Measurements from ENCODE around the gene RNF133.
"Not testable (repeated sequence)": the region's sequence is repeated elsewhere in the genome, so short reads cannot be mapped to it uniquely, and the experiment has no call there.

Gene RNF133

GRCh38 chr7:122691569-122692235, 7.2 kb downstream of the RNF133 start:
- H3K27ac ChIP-seq = no peak overlapping the region

GRCh38 chr7:122689346-122690109, 9.4 kb downstream of the RNF133 start:
- no peak for DNase-seq (ENCODE audit: low read depth, low spot score)
- H3K27ac ChIP-seq = no peak overlapping the region

More at GRCh38 chr7:122691569-122692235, 7.2 kb downstream of the RNF133 start:
- no peak for DNase-seq (ENCODE audit: low read depth, low spot score)

- no peak overlapping the region for H3K27ac ChIP-seq
- DNase-seq (ENCODE audit: low read depth, low spot score) = no peak
These were observed 10.4 kb downstream of the RNF133 start for GRCh38 chr7:122688400-122688998.

GRCh38 chr7:122686360-122686878, 12.5 kb downstream of the RNF133 start:
- H3K27ac ChIP-seq = no peak overlapping the region
- no peak for DNase-seq (ENCODE audit: low read depth, low spot score)

- no peak for DNase-seq (ENCODE audit: low read depth, low spot score)
- no peak overlapping the region for H3K27ac ChIP-seq
These were observed 14.4 kb downstream of the RNF133 start for GRCh38 chr7:122684504-122684903.

GRCh38 chr7:122682815-122683550, 15.9 kb downstream of the RNF133 start:
- H3K27ac ChIP-seq = no peak overlapping the region
- no peak for DNase-seq (ENCODE audit: low read depth, low spot score)

- not testable (repeated sequence) for H3K27ac ChIP-seq; DNase-seq (ENCODE audit: low read depth, low spot score)
These were observed 17.7 kb downstream of the RNF133 start for GRCh38 chr7:122681186-122681585.

- no peak for DNase-seq (ENCODE audit: low read depth, low spot score)
- peak overlapping the region; percentile 27 for H3K27ac ChIP-seq
These were observed 19.1 kb downstream of the RNF133 start for GRCh38 chr7:122679813-122680212.

GRCh38 chr7:122679269-122679709, 19.6 kb downstream of the RNF133 start:
- peak; percentile 31 for DNase-seq (ENCODE audit: low read depth, low spot score)
- peak overlapping the region; percentile 27 for H3K27ac ChIP-seq

GRCh38 chr7:122677149-122677548, 21.8 kb downstream of the RNF133 start:
- no peak for DNase-seq (ENCODE audit: low read depth, low spot score)
- H3K27ac ChIP-seq = no peak overlapping the region

- no peak for DNase-seq (ENCODE audit: low read depth, low spot score)
- H3K27ac ChIP-seq = no peak overlapping the region
These were observed 22.5 kb downstream of the RNF133 start for GRCh38 chr7:122676466-122676865.

GRCh38 chr7:122675621-122676020, 23.3 kb downstream of the RNF133 start:
- DNase-seq (ENCODE audit: low read depth, low spot score) = no peak
- H3K27ac ChIP-seq = no peak overlapping the region

GRCh38 chr7:122675011-122675410, 23.9 kb downstream of the RNF133 start:
- DNase-seq (ENCODE audit: low read depth, low spot score) = no peak
- H3K27ac ChIP-seq = no peak overlapping the region

- H3K27ac ChIP-seq = no peak overlapping the region
- no peak for DNase-seq (ENCODE audit: low read depth, low spot score)
These were observed 24.4 kb downstream of the RNF133 start for GRCh38 chr7:122674502-122674901.

GRCh38 chr7:122673951-122674350, 25.0 kb downstream of the RNF133 start:
- no peak overlapping the region for H3K27ac ChIP-seq
- no peak for DNase-seq (ENCODE audit: low read depth, low spot score)

GRCh38 chr7:122672536-122672935, 26.4 kb downstream of the RNF133 start:
- H3K27ac ChIP-seq = no peak overlapping the region
- DNase-seq (ENCODE audit: low read depth, low spot score) = no peak

- DNase-seq (ENCODE audit: low read depth, low spot score) = no peak
- no peak overlapping the region for H3K27ac ChIP-seq
These were observed 35.2 kb downstream of the RNF133 start for GRCh38 chr7:122663733-122664132.

- H3K27ac ChIP-seq = no peak overlapping the region
- DNase-seq (ENCODE audit: low read depth, low spot score) = no peak
These were observed 40.1 kb downstream of the RNF133 start for GRCh38 chr7:122658856-122659255.

GRCh38 chr7:122653685-122654084, 45.2 kb downstream of the RNF133 start:
- H3K27ac ChIP-seq = no peak overlapping the region
- no peak for DNase-seq (ENCODE audit: low read depth, low spot score)

- H3K27ac ChIP-seq = no peak overlapping the region
- no peak for DNase-seq (ENCODE audit: low read depth, low spot score)
These were observed 46.0 kb downstream of the RNF133 start for GRCh38 chr7:122652876-122653275.
